HCT116 (cell line): Measurements from ENCODE around the gene DTX3L. TPM values are rescaled to one million over a fixed set of nuclear protein-coding genes. Genes with fewer than 3 reads are reported as not detected.

Experiments used
- ATAC-seq: fragments of 200-7000 bp; cut with Tn5 transposase; 2 replicates; pipeline ENCODE4 v1.9.1; 2020; ENCODE audit warnings: mild to moderate bottlenecking, moderate library complexity
- BruUV-seq: library from RNA; stranded (reverse); fragments of 400-500 nt; replicated peaks from 2 replicates; lab custom pipeline; 2021; lab: Mats Ljungman, UMichigan
- CTCF ChIA-PET: fragments of 300-600 bp; sonication (Branson Sonifier 250); formaldehyde crosslinking; loops from one replicate; lab custom pipeline; 2021; ENCODE audit warnings: antibody characterized with exemption; lab: Charles Lee
- POLR2A ChIA-PET: fragments of 300-600, 350-600 bp; sonication (Branson Sonifier 250); formaldehyde crosslinking; loops from one replicate; lab custom pipeline; 2021; ENCODE audit warnings: antibody characterized with exemption; lab: Charles Lee
- RAD21 ChIA-PET, 2 experiments: fragments of 300-600 bp; sonication (Branson Sonifier 250); formaldehyde crosslinking; loops; one replicate each; lab custom pipeline; 2023; ENCODE audit warnings: low total read pairs in 2 of 2; ENCODE audit not compliant: uncharacterized antibody in 2 of 2, unreplicated experiment in 2 of 2, low non-redundant PET in 1 of 2; lab: Charles Lee
- DNase-seq: peaks from one replicate; pipeline ENCODE4 v3.0.0-alpha.2; 2010; ENCODE audit warnings: low read depth, low spot score
- H2AFZ ChIP-seq: fragments of 200-600 bp; shearing (Covaris generic), sonication (generic); 2 replicates; pipeline ENCODE4 v1.6.1; 2017; ENCODE audit warnings: low read depth, mixed run types, mixed read lengths, antibody characterized with exemption, low read length; ENCODE audit not compliant: poor library complexity, severe bottlenecking
- H3K27ac ChIP-seq: 2 replicates; pipeline ENCODE4 v1.5.1; 2012; ENCODE audit warnings: low read depth, low read length
- H3K27me3 ChIP-seq: fragments of 200-600 bp; sonication (generic); 2 replicates; pipeline ENCODE4 v1.6.1; 2016; ENCODE audit warnings: mixed run types, low read length, mixed read lengths; ENCODE audit not compliant: insufficient read depth
- H3K36me3 ChIP-seq, 2 experiments: fragments of 200-500 bp in 1 of 2; fragments of 200-600 bp in 1 of 2; sonication (Bioruptor generic) in 1 of 2; sonication (generic) in 1 of 2; 2 replicates each; pipeline versions ENCODE4 v1.5.1 to v1.6.1; 2014 to 2016; ENCODE audit warnings: low read length in 2 of 2, inconsistent platforms in 1 of 2, mixed read lengths in 1 of 2, mixed run types in 1 of 2; ENCODE audit not compliant: insufficient read depth in 2 of 2, control insufficient read depth in 1 of 2
- H3K4me1 ChIP-seq, 2 experiments: fragments of 200-600 bp in 1 of 2; sonication (generic) in 1 of 2; 2 replicates each; pipeline versions ENCODE4 v1.5.1 to v1.6.1; 2012 to 2017; ENCODE audit warnings: low read length in 2 of 2, inconsistent platforms in 1 of 2, mild to moderate bottlenecking in 1 of 2, mixed read lengths in 1 of 2, mixed run types in 1 of 2, moderate library complexity in 1 of 2; ENCODE audit not compliant: insufficient read depth in 2 of 2, control insufficient read depth in 1 of 2
- H3K4me2 ChIP-seq: fragments of 200-600 bp; sonication (generic); 2 replicates; pipeline ENCODE4 v1.6.1; 2017; ENCODE audit warnings: mixed run types, low read length, mixed read lengths
- H3K4me3 ChIP-seq, 2 experiments: fragments of 200-600 bp in 1 of 2; sonication (generic) in 1 of 2; replicated peaks in 1 of 2; 2 replicates each; pipeline ENCODE4 v1.5.1; 2011 to 2016; ENCODE audit warnings: low read length in 2 of 2, control low read depth in 1 of 2, low read depth in 1 of 2, mild to moderate bottlenecking in 1 of 2, mixed read lengths in 1 of 2, mixed run types in 1 of 2
- H3K79me2 ChIP-seq: fragments of 200-600 bp; sonication (generic); 2 replicates; pipeline ENCODE4 v1.6.1; 2017; ENCODE audit warnings: mild to moderate bottlenecking, mixed run types, low read length, moderate library complexity, mixed read lengths; ENCODE audit not compliant: insufficient read depth
- H3K9ac ChIP-seq: fragments of 200-600 bp; sonication (generic); 2 replicates; pipeline ENCODE4 v1.6.1; 2016; ENCODE audit warnings: low read length, mixed read lengths
- H3K9me2 ChIP-seq: fragments of 200-600 bp; sonication (generic), shearing (Covaris generic); 2 replicates; pipeline ENCODE4 v1.6.1; 2017; ENCODE audit warnings: mixed run types, mild to moderate bottlenecking, moderate library complexity; ENCODE audit not compliant: insufficient read depth
- H3K9me3 ChIP-seq, 2 experiments: fragments of 200-500 bp in 1 of 2; fragments of 200-600 bp in 1 of 2; sonication (Bioruptor generic) in 1 of 2; sonication (generic) in 1 of 2; 2 replicates each; pipeline ENCODE4 v1.6.1; 2014 to 2017; ENCODE audit warnings: low read length in 2 of 2, mixed read lengths in 2 of 2, inconsistent platforms in 1 of 2, low read depth in 1 of 2, mild to moderate bottlenecking in 1 of 2, mixed run types in 1 of 2, moderate library complexity in 1 of 2; ENCODE audit not compliant: control insufficient read depth in 1 of 2, insufficient read depth in 1 of 2
- H4K20me1 ChIP-seq: fragments of 200-600 bp; sonication (generic), shearing (Covaris generic); 2 replicates; pipeline ENCODE4 v1.6.1; 2017; ENCODE audit warnings: mixed run types, mild to moderate bottlenecking, moderate library complexity; ENCODE audit not compliant: insufficient read depth
- ATF3 ChIP-seq: IDR thresholded peaks from 2 replicates; pipeline ENCODE4 v1.6.1; 2012
- CBX3 ChIP-seq: IDR thresholded peaks from 2 replicates; pipeline ENCODE4 v1.6.1; 2012; ENCODE audit warnings: low read depth
- CEBPB ChIP-seq: IDR thresholded peaks from 2 replicates; pipeline ENCODE4 v1.6.1; 2012; ENCODE audit warnings: low read depth
- CTCF ChIP-seq, 3 experiments: fragments of 200-600 bp in 1 of 3; sonication (generic) in 1 of 3; IDR thresholded peaks in 2 of 3; conservative IDR thresholded peaks in 1 of 3; 2 replicates each; pipeline ENCODE4 v1.5.1; 2012 to 2017; ENCODE audit warnings: low read depth in 2 of 3, low read length in 2 of 3, antibody characterized with exemption in 1 of 3, borderline replicate concordance in 1 of 3, control low read depth in 1 of 3, mild to moderate bottlenecking in 1 of 3, mixed read lengths in 1 of 3, mixed run types in 1 of 3, moderate library complexity in 1 of 3; ENCODE audit not compliant: insufficient read depth in 1 of 3
- EGR1 ChIP-seq: IDR thresholded peaks from 2 replicates; pipeline ENCODE4 v1.6.1; 2012; ENCODE audit warnings: low read depth
- ELF1 ChIP-seq: IDR thresholded peaks from 2 replicates; pipeline ENCODE4 v1.6.1; 2012; ENCODE audit warnings: low read depth, borderline replicate concordance
- EZH2 ChIP-seq: fragments of 200-600 bp; sonication (generic); IDR thresholded peaks from 2 replicates; pipeline ENCODE4 v1.6.1; 2017; ENCODE audit warnings: antibody characterized with exemption, mixed run types
- EZH2phosphoT487 ChIP-seq: fragments of 200-600 bp; IDR thresholded peaks from 2 replicates; pipeline ENCODE4 v1.6.1; 2018; ENCODE audit warnings: antibody characterized with exemption, borderline replicate concordance
- JUND ChIP-seq: IDR thresholded peaks from 2 replicates; pipeline ENCODE4 v1.6.1; 2012
- MAX ChIP-seq: IDR thresholded peaks from 2 replicates; pipeline ENCODE4 v1.6.1; 2012
- SIN3A ChIP-seq: IDR thresholded peaks from 2 replicates; pipeline ENCODE4 v1.6.1; 2012; ENCODE audit warnings: low read depth
- TCF7L2 ChIP-seq: IDR thresholded peaks from 2 replicates; pipeline ENCODE4 v1.7.0; 2011; ENCODE audit warnings: borderline replicate concordance, inconsistent platforms; ENCODE audit not compliant: insufficient read depth, insufficient read length; ENCODE audit errors: extremely low read depth
- YY1 ChIP-seq: IDR thresholded peaks from 2 replicates; pipeline ENCODE4 v1.6.1; 2011; ENCODE audit warnings: low read length, low read depth, moderate library complexity, mild to moderate bottlenecking; ENCODE audit not compliant: insufficient replicate concordance; ENCODE audit errors: extremely low read depth
- ZBTB33 ChIP-seq: IDR thresholded peaks from 2 replicates; pipeline ENCODE4 v1.6.1; 2011; ENCODE audit warnings: mild to moderate bottlenecking, low read length, moderate library complexity; ENCODE audit not compliant: insufficient replicate concordance; ENCODE audit errors: extremely low read depth
- intact Hi-C: fragments of 100-400 bp; cut with micrococcal nuclease; formaldehyde crosslinking; loops from 2 replicates; pipeline ENCODE4 v1.10.0; 2022
- total RNA-seq: library from RNA; stranded (reverse); gene quantifications from one replicate; pipeline ENCODE4 v1.2.1, GENCODE V29; 2021; ENCODE audit not compliant: unreplicated experiment

The DTX3L gene
- total RNA-seq, 1 experiment from 2014 or later = 13.1 TPM

GRCh38 chr3:122516846-122517360, 47.2 kb upstream of the DTX3L start:
- Histone ChIP-seq H3K4me3 (no peak overlapping the region), H2AFZ (peak overlapping the region; percentile 38), H3K4me2 (no peak overlapping the region), H3K9me2 (no peaks in the 10 kb centered on the region), H3K27me3 (no peaks in the 10 kb centered on the region), H3K4me1 (peaks cover 6 to 14% of the 10 kb centered on the region in 2 experiments; a peak in 3 of 4 replicates), H4K20me1 (peaks cover 21% of the 10 kb centered on the region; the same call in 1 of the 2 replicates), H3K9ac (no peak overlapping the region), H3K36me3 (no peaks in the 10 kb centered on the region), H3K9me3 (no peaks in the 10 kb centered on the region), H3K79me2 (peaks cover 22% of the 10 kb centered on the region), H3K27ac (no peak overlapping the region)
- RAD21 ChIA-PET = no interaction called here
- ATAC-seq = no peak
- TF ChIP-seq JUND (no peak), YY1 (no peak), ELF1 (no peak), CBX3 (no peak), CTCF (IDR thresholded peaks at IDR 0.05 in 2 of 3, conservative IDR thresholded peaks at IDR 0.05 in 1 of 3; ENCODE audit: borderline replicate concordance in 1 of 3, insufficient read depth in 1 of 3, low read depth in 2 of 3, low read length in 2 of 3) (no peak), MAX (no peak), EGR1 (no peak), ZBTB33 (no peak), EZH2 (no peak), CEBPB (no peak), ATF3 (no peak), TCF7L2 (no peak), EZH2phosphoT487 (no peak), SIN3A (no peak)
- CTCF ChIA-PET = no interaction called here
- BruUV-seq = no TSS peak
- no peak for DNase-seq
- intact Hi-C loops = no loop called here
- POLR2A ChIA-PET = no interaction called here
